ENCODE data around the gene PAN3.

Gene PAN3

GRCh38 chr13:28258417-28258816 is 120.1 kb downstream of the PAN3 start:
- no peak for DNase-seq (ENCODE audit: extremely low read depth, low read depth)

GRCh38 chr13:28267497-28267896 is 129.2 kb downstream of the PAN3 start:
- TF ChIP-seq, protein P1, sequence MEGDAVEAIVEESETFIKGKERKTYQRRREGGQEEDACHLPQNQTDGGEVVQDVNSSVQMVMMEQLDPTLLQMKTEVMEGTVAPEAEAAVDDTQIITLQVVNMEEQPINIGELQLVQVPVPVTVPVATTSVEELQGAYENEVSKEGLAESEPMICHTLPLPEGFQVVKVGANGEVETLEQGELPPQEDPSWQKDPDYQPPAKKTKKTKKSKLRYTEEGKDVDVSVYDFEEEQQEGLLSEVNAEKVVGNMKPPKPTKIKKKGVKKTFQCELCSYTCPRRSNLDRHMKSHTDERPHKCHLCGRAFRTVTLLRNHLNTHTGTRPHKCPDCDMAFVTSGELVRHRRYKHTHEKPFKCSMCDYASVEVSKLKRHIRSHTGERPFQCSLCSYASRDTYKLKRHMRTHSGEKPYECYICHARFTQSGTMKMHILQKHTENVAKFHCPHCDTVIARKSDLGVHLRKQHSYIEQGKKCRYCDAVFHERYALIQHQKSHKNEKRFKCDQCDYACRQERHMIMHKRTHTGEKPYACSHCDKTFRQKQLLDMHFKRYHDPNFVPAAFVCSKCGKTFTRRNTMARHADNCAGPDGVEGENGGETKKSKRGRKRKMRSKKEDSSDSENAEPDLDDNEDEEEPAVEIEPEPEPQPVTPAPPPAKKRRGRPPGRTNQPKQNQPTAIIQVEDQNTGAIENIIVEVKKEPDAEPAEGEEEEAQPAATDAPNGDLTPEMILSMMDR (IDR thresholded peaks at IDR 0.05; ENCODE audit: low read depth, low read length): no peak
- DNase-seq (ENCODE audit: extremely low read depth, low read depth): no peak

More at GRCh38 chr13:28258417-28258816, 120.1 kb downstream of the PAN3 start:
- TF ChIP-seq, protein P1 (IDR thresholded peaks at IDR 0.05; ENCODE audit: low read depth, low read length): no peak

GRCh38 chr13:28268800-28269223 is 130.5 kb downstream of the PAN3 start:
- no peak for DNase-seq (ENCODE audit: extremely low read depth, low read depth)
- TF ChIP-seq, protein P1 (IDR thresholded peaks at IDR 0.05; ENCODE audit: low read depth, low read length): no peak

- DNase-seq (ENCODE audit: extremely low read depth, low read depth): no peak
- TF ChIP-seq, protein P1 (IDR thresholded peaks at IDR 0.05; ENCODE audit: low read depth, low read length): no peak
Observed at GRCh38 chr13:28271056-28271840, 132.9 kb downstream of the PAN3 start.

- DNase-seq (ENCODE audit: extremely low read depth, low read depth): no peak
- TF ChIP-seq, protein P1 (IDR thresholded peaks at IDR 0.05; ENCODE audit: low read depth, low read length): no peak
Observed at GRCh38 chr13:28273919-28274318, 135.6 kb downstream of the PAN3 start.

DNA sequence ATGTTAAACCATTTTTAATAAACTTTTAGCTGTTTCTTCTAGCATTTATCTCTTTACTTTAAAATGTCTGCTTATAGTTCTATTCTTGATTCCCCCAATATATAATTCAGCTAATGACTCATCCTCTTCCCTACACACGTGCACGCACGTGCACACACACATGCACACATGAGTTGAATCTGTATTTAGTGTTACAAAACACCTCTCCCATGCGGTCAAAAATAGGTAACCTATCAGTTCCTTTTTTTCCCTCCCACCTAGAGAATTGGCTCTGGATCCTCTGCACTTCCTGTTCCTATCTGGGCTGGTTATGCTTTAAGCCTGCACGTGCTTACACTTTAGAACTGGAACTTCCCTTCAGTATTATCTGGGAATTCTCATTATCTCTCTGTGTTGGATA is 144.1 kb downstream of the PAN3 start:
- TF ChIP-seq, protein P1 (IDR thresholded peaks at IDR 0.05; ENCODE audit: low read depth, low read length): no peak
- no peak for DNase-seq (ENCODE audit: extremely low read depth, low read depth)

GRCh38 chr13:28283600-28283999 is 145.3 kb downstream of the PAN3 start:
- TF ChIP-seq, protein P1 (IDR thresholded peaks at IDR 0.05; ENCODE audit: low read depth, low read length): no peak
- no peak for DNase-seq (ENCODE audit: extremely low read depth, low read depth)

Measured in AG09319 (cell line).